Right lung (tissue), 5 donors: ENCODE results near the gene PLK3. TPM values are rescaled to one million over a fixed set of nuclear protein-coding genes. Genes with fewer than 3 reads are reported as not detected.

ENCODE experiments used
- DNase-seq, 2 donors: peaks; one replicate each; pipeline ENCODE4 v3.0.0-alpha.2; 2013
- polyA plus RNA-seq, 5 donors: library from polyadenylated mRNA; unstranded; fragments of 120-200 nt; gene quantifications; one replicate each; pipeline versions ENCODE4 v1.2.1 to v1.2.3, GENCODE V29; 2013; ENCODE audit warnings: inconsistent platforms in 1 of 5, low replicate concordance in 1 of 5; ENCODE audit not compliant: insufficient read length in 5 of 5, insufficient read depth in 1 of 5

Gene PLK3
- polyA plus RNA-seq, 5 donors, result 7.3 to 12.7 (median 10.8) TPM

GRCh38 chr1:44853201-44853600 lies 53.0 kb downstream of the PLK3 start:
- no peak for DNase-seq

GRCh38 chr1:44854970-44855369 lies 54.8 kb downstream of the PLK3 start:
- DNase-seq, result no peak

Other genes starting within 250 kb of the PLK3 start
- gene TMEM53, start 125.9 kb upstream of the PLK3 start, polyA plus RNA-seq, result 10 to 100 TPM in 2 of 5 donors, 1 to 10 TPM in 3; 8.2 to 12.0 (median 9.2) TPM
- 1 to 10 TPM; 5.1 to 7.7 (median 6.6) TPM for gene ARMH1, start 125.7 kb upstream of the PLK3 start, polyA plus RNA-seq
- 1 to 10 TPM in 2 of 5 donors, not detected in 3; 1.4 to 4.3 TPM for gene RNU5D-1, start 69.2 kb upstream of the PLK3 start, polyA plus RNA-seq
- 10 to 100 TPM; 16.2 to 43.9 (median 26.1) TPM for gene KIF2C, start 60.5 kb upstream of the PLK3 start, polyA plus RNA-seq
- gene RPS8, start 24.8 kb upstream of the PLK3 start, polyA plus RNA-seq, result 1,000 to 10,000 TPM; 2,874 to 3,551 (median 2,984) TPM
- 1 to 10 TPM in 2 of 5 donors, under 1 TPM in 3; 0.48 to 1.4 (median 0.96) TPM for gene BEST4, start 12.2 kb upstream of the PLK3 start, polyA plus RNA-seq
- gene DYNLT4, start 7.0 kb downstream of the PLK3 start, polyA plus RNA-seq, result 1 to 10 TPM in 1 of 5 donors, under 1 TPM in 4; 0.34 to 2.0 (median 0.74) TPM
- gene BTBD19, start 8.1 kb downstream of the PLK3 start, polyA plus RNA-seq, result 10 to 100 TPM; 20.5 to 27.7 (median 20.9) TPM
- gene PTCH2, start 42.9 kb downstream of the PLK3 start, polyA plus RNA-seq, result 1 to 10 TPM; 5.2 to 9.7 (median 6.0) TPM
- gene EIF2B3, start 186.2 kb downstream of the PLK3 start, polyA plus RNA-seq, result 10 to 100 TPM; 26.7 to 31.0 (median 28.5) TPM
- 10 to 100 TPM; 27.6 to 33.1 (median 32.2) TPM for gene HECTD3, start 210.9 kb downstream of the PLK3 start, polyA plus RNA-seq
- gene UROD, start 211.9 kb downstream of the PLK3 start, polyA plus RNA-seq, result 100 to 1,000 TPM in 1 of 5 donors, 10 to 100 TPM in 4; 90.1 to 110 (median 94.8) TPM